Endothelial cell (in vitro differentiated cells): ENCODE measurements around the gene XPO5. TPM values are rescaled to one million over a fixed set of nuclear protein-coding genes. Genes with fewer than 3 reads are reported as not detected.

Source experiments
- DNase-seq: peaks from one replicate; pipeline ENCODE4 v3.0.0; 2021; ENCODE audit warnings: low spot score
- H3K27ac Mint-ChIP-seq: one replicate; pipeline ENCODE4 v1.8.0; 2021; ENCODE audit warnings: mixed read lengths, inconsistent platforms; ENCODE audit not compliant: unreplicated experiment
- H3K27me3 Mint-ChIP-seq: one replicate; pipeline ENCODE4 v1.8.0; 2021; ENCODE audit warnings: mild to moderate bottlenecking, moderate library complexity, mixed read lengths, inconsistent platforms; ENCODE audit not compliant: unreplicated experiment
- H3K36me3 Mint-ChIP-seq: one replicate; pipeline ENCODE4 v1.8.0; 2021; ENCODE audit warnings: mild to moderate bottlenecking, low read depth, mixed read lengths, inconsistent platforms; ENCODE audit not compliant: unreplicated experiment
- H3K4me1 Mint-ChIP-seq: one replicate; pipeline ENCODE4 v1.8.0; 2021; ENCODE audit warnings: mild to moderate bottlenecking, mixed read lengths, inconsistent platforms; ENCODE audit not compliant: unreplicated experiment
- H3K4me3 Mint-ChIP-seq: one replicate; pipeline ENCODE4 v1.8.0; 2021; ENCODE audit warnings: mild to moderate bottlenecking, mixed read lengths, inconsistent platforms; ENCODE audit not compliant: unreplicated experiment
- H3K9me3 Mint-ChIP-seq: one replicate; pipeline ENCODE4 v1.8.0; 2021; ENCODE audit warnings: mixed read lengths, inconsistent platforms; ENCODE audit not compliant: unreplicated experiment
- total RNA-seq: library from RNA; stranded (reverse); fragmentation: NEBNext Ultra II Directional; extraction: Animal tissue kit (Norgen Biotek cat#: 25700); gene quantifications from one replicate; pipeline ENCODE4 v1.2.1, GENCODE V29; 2021; ENCODE audit not compliant: unreplicated experiment
- TF ChIP-seq, protein P1 (sequence below): fragments of 200-600 bp; sonication (generic); IDR thresholded peaks from one replicate; pipeline ENCODE4 v1.5.0; 2021; ENCODE audit warnings: antibody characterized with exemption; ENCODE audit not compliant: unreplicated experiment

XPO5 gene
- total RNA-seq, 1 donor from 2014 or later: 37.6 TPM

DNA sequence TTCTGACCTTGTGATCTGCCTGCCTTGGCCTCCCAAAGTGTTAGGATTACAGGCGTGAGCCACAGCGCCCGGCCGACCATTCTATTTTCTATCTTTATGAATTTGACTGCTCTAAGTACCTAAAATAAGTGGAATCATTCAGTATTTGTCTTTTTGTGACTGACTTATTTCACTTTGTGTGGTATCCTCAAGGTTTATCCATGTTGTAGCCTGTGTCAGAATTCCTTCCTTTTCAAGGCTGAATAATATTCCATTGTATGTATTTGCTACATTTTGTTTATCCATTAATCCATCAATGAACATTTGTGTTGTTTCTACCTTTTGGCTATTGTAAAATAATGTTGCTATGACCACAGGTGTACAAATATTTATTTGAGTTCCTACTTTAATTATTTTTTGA lies 103.3 kb downstream of the XPO5 start:
- Mint-ChIP-seq H3K9me3 (no peaks in the 10 kb centered on the region), H3K4me1 (peaks cover 7% of the 10 kb centered on the region)

More for the DNA sequence above, 103.3 kb downstream of the XPO5 start:
- TF ChIP-seq, protein P1, sequence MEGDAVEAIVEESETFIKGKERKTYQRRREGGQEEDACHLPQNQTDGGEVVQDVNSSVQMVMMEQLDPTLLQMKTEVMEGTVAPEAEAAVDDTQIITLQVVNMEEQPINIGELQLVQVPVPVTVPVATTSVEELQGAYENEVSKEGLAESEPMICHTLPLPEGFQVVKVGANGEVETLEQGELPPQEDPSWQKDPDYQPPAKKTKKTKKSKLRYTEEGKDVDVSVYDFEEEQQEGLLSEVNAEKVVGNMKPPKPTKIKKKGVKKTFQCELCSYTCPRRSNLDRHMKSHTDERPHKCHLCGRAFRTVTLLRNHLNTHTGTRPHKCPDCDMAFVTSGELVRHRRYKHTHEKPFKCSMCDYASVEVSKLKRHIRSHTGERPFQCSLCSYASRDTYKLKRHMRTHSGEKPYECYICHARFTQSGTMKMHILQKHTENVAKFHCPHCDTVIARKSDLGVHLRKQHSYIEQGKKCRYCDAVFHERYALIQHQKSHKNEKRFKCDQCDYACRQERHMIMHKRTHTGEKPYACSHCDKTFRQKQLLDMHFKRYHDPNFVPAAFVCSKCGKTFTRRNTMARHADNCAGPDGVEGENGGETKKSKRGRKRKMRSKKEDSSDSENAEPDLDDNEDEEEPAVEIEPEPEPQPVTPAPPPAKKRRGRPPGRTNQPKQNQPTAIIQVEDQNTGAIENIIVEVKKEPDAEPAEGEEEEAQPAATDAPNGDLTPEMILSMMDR: no peak
- H3K27me3 Mint-ChIP-seq: peaks cover 3% of the 10 kb centered on the region
- H3K27ac Mint-ChIP-seq: no peak overlapping the region
- no peak for DNase-seq
- H3K36me3 Mint-ChIP-seq: no peaks in the 10 kb centered on the region
- H3K4me3 Mint-ChIP-seq: no peak overlapping the region

Other genes starting within 250 kb of the XPO5 start
- gene ZNF318, start 206.4 kb downstream of the XPO5 start, total RNA-seq: 26.7 TPM
- gene ABCC10, start 148.5 kb downstream of the XPO5 start, total RNA-seq: 45.6 TPM
- 0.18 TPM for gene DLK2, start 120.5 kb downstream of the XPO5 start, total RNA-seq
- gene TJAP1, start 98.5 kb downstream of the XPO5 start, total RNA-seq: 41.8 TPM
- 0.28 TPM for gene LRRC73, start 65.7 kb downstream of the XPO5 start, total RNA-seq
- 138 TPM for gene YIPF3, start 59.1 kb downstream of the XPO5 start, total RNA-seq
- 30.7 TPM for gene POLR1C, start 58.9 kb downstream of the XPO5 start, total RNA-seq
- gene POLH, start 147 bp upstream of the XPO5 start, total RNA-seq: 12.5 TPM
- gene GTPBP2, start 53.2 kb upstream of the XPO5 start, total RNA-seq: 76.6 TPM
- 26.8 TPM for gene MAD2L1BP, start 59.8 kb upstream of the XPO5 start, total RNA-seq
- gene RSPH9, start 69.0 kb upstream of the XPO5 start, total RNA-seq: not detected
- 45.5 TPM for gene MRPS18A, start 111.8 kb upstream of the XPO5 start, total RNA-seq
- 3.5 TPM for gene VEGFA, start 194.2 kb upstream of the XPO5 start, total RNA-seq